H1 (cell line): ENCODE data around the gene LGI4. TPM values are rescaled to one million over a fixed set of nuclear protein-coding genes. Genes with fewer than 3 reads are reported as not detected.

Source experiments
- CTCF ChIA-PET: fragments of 300-600 bp; sonication (Branson Sonifier 250); formaldehyde crosslinking; loops from one replicate; lab custom pipeline; 2021; ENCODE audit not compliant: partially characterized antibody; lab: Charles Lee
- POLR2A ChIA-PET: fragments of 300-600 bp; sonication (Branson Sonifier 250); formaldehyde crosslinking; loops from one replicate; lab custom pipeline; 2021; ENCODE audit warnings: inconsistent platforms; ENCODE audit not compliant: partially characterized antibody; lab: Charles Lee
- DNase-seq, 2 experiments: peaks; one replicate each; pipeline versions ENCODE4 v3.0.0 to v3.0.0-alpha.2; 2010 to 2022; ENCODE audit warnings: low spot score in 2 of 2, low read depth in 1 of 2, mixed read lengths in 1 of 2
- FAIRE-seq: peaks from 2 replicates; lab custom pipeline; 2011; peaks lifted over from hg19 to GRCh38; lab: Jason Lieb, UNC
- H2AFZ ChIP-seq: 2 replicates; pipeline ENCODE4 v1.8.1; 2012; ENCODE audit warnings: low read length, inconsistent platforms
- H2AK5ac ChIP-seq: 2 replicates; pipeline ENCODE4 v1.6.1; 2013; ENCODE audit warnings: low read depth, low read length
- H2BK120ac ChIP-seq: replicated peaks from 2 replicates; pipeline ENCODE3; 2013; ENCODE audit warnings: low read depth, low read length, inconsistent platforms
- H2BK12ac ChIP-seq: 2 replicates; pipeline ENCODE4 v1.6.1; 2013; ENCODE audit warnings: low read depth, low read length
- H2BK15ac ChIP-seq: 2 replicates; pipeline ENCODE4 v1.6.1; 2013; ENCODE audit warnings: low read length
- H2BK20ac ChIP-seq: 2 replicates; pipeline ENCODE4 v1.6.1; 2013; ENCODE audit warnings: low read length
- H2BK5ac ChIP-seq: 2 replicates; pipeline ENCODE4 v1.6.1; 2013; ENCODE audit warnings: low read depth, low read length
- H3K14ac ChIP-seq: 2 replicates; pipeline ENCODE4 v1.6.1; 2013; ENCODE audit warnings: inconsistent platforms; ENCODE audit not compliant: insufficient read length
- H3K18ac ChIP-seq: 2 replicates; pipeline ENCODE4 v1.6.1; 2013; ENCODE audit warnings: low read length; ENCODE audit errors: extremely low read depth
- H3K23ac ChIP-seq: 2 replicates; pipeline ENCODE4 v1.6.1; 2013; ENCODE audit warnings: inconsistent platforms; ENCODE audit not compliant: insufficient read length
- H3K23me2 ChIP-seq: 2 replicates; pipeline ENCODE4 v1.6.1; 2013; ENCODE audit warnings: low read depth, low read length
- H3K27ac ChIP-seq: 2 replicates; pipeline ENCODE4 v1.6.1; 2011; ENCODE audit warnings: low read depth, low read length, inconsistent platforms
- H3K27me3 ChIP-seq, 4 experiments: replicated peaks in 1 of 4; 1 replicate in 1 of 4; 2 replicates in 3 of 4; pipeline versions ENCODE4 v1.6.1 to v1.8.1; 2011 to 2013; ENCODE audit warnings: low read length in 3 of 4, mild to moderate bottlenecking in 3 of 4, inconsistent platforms in 2 of 4, mixed read lengths in 2 of 4, moderate library complexity in 1 of 4; ENCODE audit not compliant: control insufficient read depth in 3 of 4, insufficient read depth in 3 of 4; ENCODE audit errors: extremely low read depth in 1 of 4
- H3K36me3 ChIP-seq, 4 experiments: 2 replicates each; pipeline versions ENCODE4 v1.6.1 to v1.8.1; 2011 to 2013; ENCODE audit warnings: mild to moderate bottlenecking in 4 of 4, low read length in 3 of 4, moderate library complexity in 2 of 4, control low read depth in 1 of 4, inconsistent platforms in 1 of 4; ENCODE audit not compliant: insufficient read depth in 4 of 4, control insufficient read depth in 2 of 4
- H3K4ac ChIP-seq: replicated peaks from 2 replicates; pipeline ENCODE3; 2013; ENCODE audit warnings: low read length, low read depth, mixed read lengths, inconsistent platforms; ENCODE audit not compliant: insufficient read length
- H3K4me1 ChIP-seq, 4 experiments: replicated peaks in 1 of 4; 1 replicate in 1 of 4; 2 replicates in 3 of 4; pipeline versions ENCODE4 v1.6.1 to v1.8.1; 2011 to 2013; ENCODE audit warnings: low read length in 3 of 4, inconsistent platforms in 2 of 4, mixed read lengths in 1 of 4; ENCODE audit not compliant: insufficient read depth in 4 of 4, control insufficient read depth in 3 of 4
- H3K4me2 ChIP-seq, 2 experiments: 2 replicates each; pipeline versions ENCODE4 v1.6.1 to v1.8.1; 2011 to 2013; ENCODE audit warnings: low read depth in 2 of 2, low read length in 2 of 2, control low read depth in 1 of 2, inconsistent platforms in 1 of 2, mild to moderate bottlenecking in 1 of 2; ENCODE audit not compliant: insufficient read depth in 1 of 2
- H3K4me3 ChIP-seq, 4 experiments: fragments of 200-600, 300-600 bp in 1 of 4; sonication (generic), shearing (Covaris generic), sonication (Bioruptor Twin) in 1 of 4; 2 replicates each; pipeline versions ENCODE4 v1.5.1 to v1.8.1; 2011 to 2016; ENCODE audit warnings: low read length in 4 of 4, low read depth in 3 of 4, control low read depth in 2 of 4, inconsistent platforms in 2 of 4, mild to moderate bottlenecking in 2 of 4, mixed read lengths in 1 of 4, moderate library complexity in 1 of 4; ENCODE audit not compliant: insufficient read depth in 2 of 4; ENCODE audit errors: extremely low read depth in 1 of 4
- H3K56ac ChIP-seq: replicated peaks from 2 replicates; pipeline ENCODE3; 2013; ENCODE audit warnings: low read depth, mild to moderate bottlenecking, mixed read lengths, low read length, inconsistent platforms; ENCODE audit not compliant: insufficient read length
- H3K79me1 ChIP-seq: 2 replicates; pipeline ENCODE4 v1.6.1; 2013; ENCODE audit warnings: low read depth, low read length, control low read depth
- H3K79me2 ChIP-seq, 2 experiments: 2 replicates each; pipeline versions ENCODE4 v1.6.1 to v1.8.1; 2012 to 2013; ENCODE audit warnings: low read length in 2 of 2, mild to moderate bottlenecking in 2 of 2, inconsistent platforms in 1 of 2; ENCODE audit not compliant: insufficient read depth in 2 of 2, control insufficient read depth in 1 of 2
- H3K9ac ChIP-seq, 4 experiments: replicated peaks in 1 of 4; 1 replicate in 1 of 4; 2 replicates in 3 of 4; pipeline versions ENCODE4 v1.6.1 to v1.8.1; 2011 to 2013; ENCODE audit warnings: low read depth in 3 of 4, low read length in 3 of 4, control low read depth in 2 of 4, mild to moderate bottlenecking in 2 of 4, moderate library complexity in 2 of 4, inconsistent platforms in 1 of 4; ENCODE audit errors: extremely low read depth in 1 of 4
- H3K9me3 ChIP-seq, 2 experiments: 2 replicates each; pipeline versions ENCODE4 v1.6.1 to v1.8.1; 2012 to 2013; ENCODE audit warnings: mild to moderate bottlenecking in 2 of 2, moderate library complexity in 2 of 2, control low read depth in 1 of 2, inconsistent platforms in 1 of 2, low read depth in 1 of 2, low read length in 1 of 2, mixed read lengths in 1 of 2; ENCODE audit not compliant: insufficient read depth in 2 of 2
- H4K20me1 ChIP-seq, 2 experiments: replicated peaks in 1 of 2; 2 replicates each; pipeline versions ENCODE3 to v1.8.1; 2011 to 2013; ENCODE audit warnings: inconsistent platforms in 2 of 2, low read length in 2 of 2, mild to moderate bottlenecking in 1 of 2; ENCODE audit not compliant: insufficient read depth in 2 of 2, control insufficient read depth in 1 of 2
- H4K5ac ChIP-seq: 2 replicates; pipeline ENCODE4 v1.6.1; 2013; ENCODE audit warnings: low read length, low read depth, mixed read lengths, inconsistent platforms; ENCODE audit not compliant: insufficient read length
- H4K8ac ChIP-seq: 2 replicates; pipeline ENCODE4 v1.8.0; 2013; ENCODE audit warnings: mild to moderate bottlenecking, moderate library complexity, low read length, inconsistent platforms; ENCODE audit not compliant: insufficient read depth; ENCODE audit errors: extremely low read depth
- H4K91ac ChIP-seq: replicated peaks from 2 replicates; pipeline ENCODE3; 2013; ENCODE audit warnings: low read length, mixed read lengths, inconsistent platforms; ENCODE audit not compliant: insufficient read length
- CBX5 ChIP-seq: fragments of 300-800, 300-1000 bp; sonication (generic); IDR thresholded peaks from 2 replicates; pipeline ENCODE4 v1.7.1; 2016; ENCODE audit warnings: antibody characterized with exemption, low read length, low read depth
- RAD21 ChIP-seq, 2 experiments: IDR thresholded peaks in 1 of 2; conservative IDR thresholded peaks in 1 of 2; 2 replicates each; pipeline ENCODE4 v1.6.1; 2011; ENCODE audit warnings: low read depth in 2 of 2, low read length in 2 of 2, improper control_type of control experiment in 1 of 2, inconsistent platforms in 1 of 2, mild to moderate bottlenecking in 1 of 2, moderate library complexity in 1 of 2
- RFX5 ChIP-seq: IDR thresholded peaks from 2 replicates; pipeline ENCODE4 v1.6.1; 2011; ENCODE audit warnings: low read depth, low read length, improper control_type of control experiment, borderline replicate concordance
- WGBS, 2 experiments: shearing (Covaris generic) in 1 of 2; methylation state at CpG; one replicate each; pipeline versions ENCODE4 v1.1.6 to v1.1.7; 2013 to 2015; ENCODE audit warnings: low lambda C conversion rate in 2 of 2, mixed read lengths in 2 of 2, inconsistent platforms in 1 of 2, low coverage in 1 of 2, missing lambda C conversion rate in 1 of 2; ENCODE audit not compliant: insufficient replicate concordance in 2 of 2, insufficient coverage in 1 of 2, insufficient read length in 1 of 2; ENCODE audit errors: extremely low coverage in 1 of 2, missing lambda C conversion rate in 1 of 2; 5-methylcytosine and 5-hydroxymethylcytosine counted together
- polyA plus RNA-seq, 7 experiments: library from polyadenylated mRNA; depleted of rRNA in 3 of 7; stranded (reverse) in 5 of 7; unstranded in 2 of 7; fragments of >200 nt in 5 of 7; fragments of 200-250 nt in 2 of 7; gene quantifications; 1 replicate in 5 of 7; 2 replicates in 1 of 7; 4 replicates in 1 of 7; pipeline versions ENCODE4 v1.2.1 to v1.2.3, GENCODE V29; 2011 to 2013; ENCODE audit warnings: missing spikeins in 2 of 7, mixed read lengths in 2 of 7
- total RNA-seq: library from RNA; stranded (reverse); fragmentation: NEBNext Ultra II Directional; extraction: Animal tissue kit (Norgen Biotek cat#: 25700); gene quantifications from 2 replicates; pipeline ENCODE4 v1.2.1, GENCODE V29; 2021
- TF ChIP-seq, protein P1 (sequence below): IDR thresholded peaks from 2 replicates; pipeline ENCODE4 v1.6.1; 2012; ENCODE audit warnings: inconsistent platforms

LGI4 gene
- total and polyA plus RNA-seq, 2 of the 8 experiments (the other 6 are each of a cell fraction or from before 2014, with no cell fraction given) = 2.0 to 8.2 TPM

DNA sequence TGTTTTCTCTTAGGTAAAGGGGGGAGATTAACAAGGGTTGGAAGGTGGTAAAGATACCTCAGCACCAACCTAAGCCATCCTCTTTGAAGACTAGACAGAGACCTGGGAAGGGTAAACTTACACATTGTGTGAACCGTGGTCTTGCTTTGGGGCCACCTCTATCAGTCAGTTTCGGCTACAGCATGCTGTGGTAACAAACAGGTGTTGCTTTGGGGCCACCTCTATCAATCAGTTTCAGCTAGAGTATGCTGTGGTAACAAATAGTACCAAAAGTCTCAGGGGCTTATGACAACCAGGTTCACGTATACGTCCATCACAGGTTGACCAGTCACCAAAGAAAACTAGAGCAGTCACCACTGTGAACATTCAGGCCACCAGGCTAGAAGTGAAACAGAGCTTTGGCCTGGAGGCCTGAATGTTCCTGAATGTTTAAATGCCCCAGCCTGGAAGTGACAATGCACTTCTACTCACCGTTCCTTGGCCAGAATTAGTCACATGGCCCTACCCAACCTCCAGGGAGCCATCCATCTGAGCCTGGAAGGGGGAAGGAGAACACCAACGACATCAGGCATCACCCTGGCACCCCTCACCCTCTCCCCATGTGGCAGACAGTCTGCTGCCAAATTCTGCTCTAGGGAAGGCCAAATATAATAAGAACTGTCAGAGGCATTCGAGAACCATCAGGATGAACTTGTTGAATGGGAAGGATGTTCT lies 12.0 kb upstream of the LGI4 start:
- Histone ChIP-seq H2BK20ac (no peak overlapping the region), H3K14ac (no peak overlapping the region), H3K4me2 (no peak overlapping the region), H3K4me3 (no peak overlapping the region), H3K4me1 (peaks cover 5 to 31% (median 22%) of the 10 kb centered on the region in 4 experiments), H3K36me3 (no peaks in the 10 kb centered on the region), H2AK5ac (no peak overlapping the region), H3K23ac (no peak overlapping the region), H3K27ac (no peak overlapping the region), H2BK15ac (no peak overlapping the region), H3K27me3 (peaks cover 0 to 15% (median 7%) of the 10 kb centered on the region in 4 experiments; a peak in 5 of 7 replicates), H4K20me1 (peaks cover 0 to 3% of the 10 kb centered on the region in 2 experiments), H2BK5ac (no peak overlapping the region), H2AFZ (no peak overlapping the region), H4K8ac (no peak overlapping the region), H3K23me2 (peaks cover 13% of the 10 kb centered on the region; the same call in 1 of the 2 replicates), H3K4ac (no peak overlapping the region), H3K18ac (no peak overlapping the region), H4K91ac (no peak overlapping the region), H3K79me2 (no peaks in the 10 kb centered on the region), H3K9ac (no peak overlapping the region), H4K5ac (no peak overlapping the region), H3K56ac (no peak overlapping the region), H2BK12ac (no peak overlapping the region), H2BK120ac (no peak overlapping the region), H3K9me3 (no peaks in the 10 kb centered on the region)
- WGBS, 2 experiments = 89% methylated on average over 6 of the region's 7 CpGs; no CpG with 5 or more reads in 1 of the 2 experiments
- DNase-seq (no peak), FAIRE-seq (no peak)
- POLR2A ChIA-PET = interaction anchor here (0.6 to 1.3 kb wide), 3 partner anchors 17 to 982 kb away, joined by 3 read pairs; no protein-coding TSS in a partner anchor
- CTCF ChIA-PET = interaction anchor here (1.3 to 1.7 kb wide), 3 partner anchors 10 to 103 kb away, joined by 3 to 4 read pairs (median 3); no protein-coding TSS in a partner anchor
- TF ChIP-seq RFX5 (no peak), RAD21 (IDR thresholded peaks at IDR 0.05 in 1 of 2, conservative IDR thresholded peaks at IDR 0.05 in 1 of 2; ENCODE audit: low read depth in 2 of 2, low read length in 2 of 2) (no peak), CBX5 (no peak)
- TF ChIP-seq, protein P1, sequence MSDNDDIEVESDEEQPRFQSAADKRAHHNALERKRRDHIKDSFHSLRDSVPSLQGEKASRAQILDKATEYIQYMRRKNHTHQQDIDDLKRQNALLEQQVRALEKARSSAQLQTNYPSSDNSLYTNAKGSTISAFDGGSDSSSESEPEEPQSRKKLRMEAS = no peak
- TF ChIP-seq, all 59 proteins: peak for 0
- H3K79me1 ChIP-seq = no peaks in the 10 kb centered on the region; the same call in 1 of the 2 replicates
